Islet of Langerhans (tissue), 1 donor: ENCODE data around the gene PARP9.
"Not testable (repeated sequence)": the region's sequence is repeated elsewhere in the genome, so short reads cannot be mapped to it uniquely, and the experiment has no call there.

Source experiments
- FAIRE-seq: peaks from one replicate; lab custom pipeline; 2011; peaks lifted over from hg19 to GRCh38; lab: Jason Lieb, UNC

PARP9 gene

DNA sequence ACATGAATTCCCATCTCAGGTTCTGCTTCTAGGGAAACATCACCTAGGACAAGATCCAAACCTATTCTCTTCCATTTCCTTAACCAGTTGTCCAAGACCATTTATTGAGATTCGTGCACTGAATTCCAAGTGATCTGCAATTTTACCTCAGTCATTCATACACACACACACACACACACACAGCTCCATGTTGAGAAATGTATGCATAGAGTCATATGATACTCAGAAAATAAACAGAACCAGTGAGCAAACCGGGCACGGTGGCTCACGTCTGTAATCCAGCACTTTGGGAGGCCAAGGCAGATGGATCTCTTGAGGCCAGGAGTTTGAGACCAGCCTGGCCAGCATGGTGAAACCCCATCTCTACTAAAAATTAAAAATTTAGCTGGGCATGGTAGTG, 43.2 kb downstream of the PARP9 start:
- no peak for FAIRE-seq

DNA sequence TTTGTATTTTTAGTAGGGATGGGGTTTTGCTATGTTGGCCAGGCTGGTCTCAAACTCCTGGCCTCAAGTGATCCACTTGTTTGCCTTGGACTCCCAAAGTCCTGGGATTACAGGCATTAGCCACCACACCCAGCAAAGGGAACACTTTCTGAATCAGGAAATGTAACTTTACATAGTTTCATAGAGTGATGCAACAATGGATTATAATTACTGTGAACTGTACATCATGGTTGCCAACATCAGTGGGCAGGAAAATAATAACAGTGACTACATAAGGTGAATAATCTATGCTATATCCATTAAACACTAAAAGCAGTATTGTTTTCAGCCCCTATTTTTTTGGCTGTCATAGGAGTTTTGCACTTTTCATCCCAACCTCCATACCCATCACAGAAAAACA, 44.4 kb downstream of the PARP9 start:
- FAIRE-seq: no peak

DNA sequence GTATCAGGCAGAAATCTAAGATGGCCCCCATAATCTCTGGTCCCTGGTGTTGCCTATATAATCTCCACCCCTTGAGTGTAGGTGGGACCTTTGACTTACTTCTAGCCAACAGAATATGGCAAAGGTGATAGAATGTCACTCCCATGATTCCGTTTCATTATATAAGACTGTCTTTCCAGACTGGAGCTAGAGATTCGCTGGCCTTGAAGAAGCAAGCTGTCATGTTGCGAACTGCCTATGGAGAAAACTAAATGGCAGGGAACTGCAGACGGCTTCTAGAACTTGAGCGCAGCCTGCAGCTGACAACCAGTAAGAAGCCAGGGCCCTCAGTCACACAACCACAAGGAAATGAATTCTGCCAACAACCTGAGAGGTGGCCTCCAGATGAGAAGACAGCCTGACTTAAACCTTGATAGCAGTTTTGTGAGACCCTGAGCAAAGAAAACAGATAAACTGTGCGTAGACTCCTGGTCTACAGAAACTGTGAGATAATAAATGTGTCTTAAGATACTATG, 47.2 kb downstream of the PARP9 start:
- no peak for FAIRE-seq

DNA sequence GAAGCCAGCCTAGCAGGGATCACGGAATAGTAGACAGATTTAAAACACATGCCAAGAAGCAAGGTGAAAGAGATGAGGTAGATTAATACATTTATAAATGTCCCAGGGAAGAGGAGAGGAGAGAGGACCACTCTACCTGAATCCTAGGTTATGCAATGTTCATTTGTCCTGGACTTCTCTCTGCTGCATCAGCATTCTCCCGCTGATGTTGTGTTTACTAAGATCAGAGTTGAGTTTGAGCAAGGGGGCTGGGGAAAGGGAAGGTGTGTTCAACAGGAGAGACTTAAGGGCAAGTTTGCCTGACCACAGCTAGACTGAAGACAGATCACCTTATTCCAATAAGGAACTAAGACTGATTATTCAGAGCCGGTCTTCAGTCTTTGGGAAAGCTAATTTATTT, 48.2 kb downstream of the PARP9 start:
- no peak for FAIRE-seq

DNA sequence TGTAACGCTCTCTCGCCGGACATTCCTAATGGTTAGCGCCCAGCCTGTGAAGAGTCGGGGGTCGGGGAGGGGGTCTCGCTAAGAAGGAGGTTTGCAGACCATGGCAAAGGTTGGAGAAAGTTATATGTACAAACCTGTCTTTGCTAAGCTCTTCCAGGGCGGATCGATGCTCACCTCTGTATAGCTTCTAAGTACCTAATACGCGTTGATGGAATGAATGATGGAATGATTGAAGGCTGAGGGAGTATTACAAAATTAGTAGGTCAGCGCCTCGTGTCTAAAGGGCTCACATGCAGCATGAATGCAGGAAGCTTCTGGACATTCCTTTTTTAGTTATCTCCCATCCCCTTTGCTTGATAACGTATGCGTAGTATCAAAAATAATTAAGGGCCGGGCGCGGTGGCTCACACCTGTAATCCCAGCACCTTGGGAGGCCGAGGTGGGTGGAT, 49.1 kb downstream of the PARP9 start:
- no peak for FAIRE-seq

DNA sequence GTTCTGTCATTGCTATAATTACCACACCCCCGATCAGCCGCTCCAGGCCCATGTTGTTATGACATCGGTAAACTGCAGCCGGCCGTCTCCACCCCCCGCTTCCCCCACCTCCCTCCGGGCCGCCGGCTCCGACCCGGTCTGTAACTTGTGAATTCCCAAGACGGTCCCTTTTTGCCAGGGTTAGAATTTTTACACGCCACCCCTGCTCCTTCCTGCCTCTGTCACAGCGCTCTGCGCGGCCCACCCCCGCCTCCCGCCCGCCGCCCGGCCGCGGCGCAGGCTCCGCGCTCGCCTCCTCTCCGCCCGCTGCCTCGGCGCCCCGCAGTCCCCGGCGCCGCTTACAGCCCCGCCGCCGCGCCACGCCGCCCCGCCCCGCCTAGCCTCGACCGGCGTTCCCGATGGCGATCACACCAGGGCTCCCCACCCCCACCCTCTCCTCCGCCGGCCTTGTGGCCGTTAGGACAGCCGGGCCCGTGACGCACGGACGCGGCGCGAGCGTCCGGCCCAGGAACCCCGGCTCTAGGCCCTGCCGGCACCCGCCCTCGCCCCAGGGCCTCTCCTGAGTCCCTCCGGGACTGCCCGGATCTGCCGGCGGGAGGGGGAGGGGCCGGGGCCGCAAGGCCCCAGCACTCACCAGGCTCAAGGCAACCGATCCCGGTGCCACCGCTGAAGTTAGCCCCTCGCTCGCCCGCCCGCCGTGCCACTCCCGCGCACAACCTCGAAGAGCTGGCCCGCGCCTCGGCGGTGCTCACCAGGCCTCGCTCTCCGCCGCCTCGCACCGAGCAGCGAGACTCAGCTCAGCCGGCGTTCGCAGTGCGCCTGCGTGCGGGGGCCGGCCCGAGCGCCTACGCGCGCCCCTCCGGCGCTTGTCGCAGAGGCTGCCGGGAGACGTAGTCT, 49.7 kb downstream of the PARP9 start, which contains the start of gene KPNA1:
KPNA1 (minus strand) TSS at position 817 of the 897 bp plus-strand sequence. CDS start 18,374 bp downstream, outside the sequence.
- FAIRE-seq: no peak

DNA sequence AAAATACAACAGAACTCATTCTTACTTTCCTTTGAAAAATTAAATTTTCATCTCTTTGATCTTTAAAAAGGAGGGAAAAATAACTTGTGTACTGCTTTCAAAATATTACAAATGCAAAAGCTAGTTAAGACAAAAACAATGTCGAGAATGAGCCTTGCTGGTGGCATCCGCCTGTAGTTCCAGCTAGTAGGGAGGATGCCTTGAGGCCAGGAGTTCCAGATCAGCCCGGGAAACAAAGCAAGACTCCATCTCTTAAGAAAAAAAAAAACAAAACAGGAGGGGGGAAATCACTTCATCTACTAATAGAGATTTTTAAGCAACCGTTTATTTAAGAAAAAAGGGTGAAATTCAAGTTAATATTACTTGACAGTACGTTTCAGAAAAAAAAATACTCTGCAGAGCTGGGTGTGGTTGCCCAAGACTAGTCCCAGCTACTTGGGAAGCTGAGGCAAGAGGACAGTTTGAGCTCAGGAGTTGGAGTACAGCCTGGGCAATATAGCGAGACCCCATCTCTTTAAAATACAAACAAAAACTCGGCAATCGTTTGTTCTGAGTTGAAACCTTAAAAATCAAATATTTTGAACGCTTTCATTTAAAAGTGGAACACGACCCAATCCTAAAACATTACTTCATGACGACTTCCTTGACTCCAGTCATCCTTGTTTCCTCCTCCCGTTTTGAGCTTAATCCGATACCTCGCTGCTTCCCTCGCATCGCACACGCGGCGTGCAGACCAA, 50.5 kb downstream of the PARP9 start:
- no peak for FAIRE-seq

DNA sequence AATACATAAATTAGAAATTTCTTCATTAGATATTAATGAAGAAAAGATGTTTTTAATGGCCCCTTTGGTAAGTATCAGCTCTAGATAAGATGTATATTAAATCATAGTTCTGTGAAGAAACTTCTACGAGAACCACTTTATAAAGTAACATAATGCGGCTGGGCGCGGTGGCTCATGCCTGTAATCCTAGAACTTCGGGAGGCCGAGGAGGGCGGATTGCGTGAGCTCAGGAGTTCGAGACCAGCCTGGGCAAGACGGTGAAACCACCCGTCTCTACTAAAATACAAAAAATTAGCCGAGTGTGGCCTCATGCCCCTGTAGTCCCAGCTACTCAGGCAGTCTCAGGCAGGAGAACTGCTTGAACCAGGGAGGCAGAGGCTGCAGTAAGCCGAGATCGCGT, 51.8 kb downstream of the PARP9 start:
- no peak for FAIRE-seq

DNA sequence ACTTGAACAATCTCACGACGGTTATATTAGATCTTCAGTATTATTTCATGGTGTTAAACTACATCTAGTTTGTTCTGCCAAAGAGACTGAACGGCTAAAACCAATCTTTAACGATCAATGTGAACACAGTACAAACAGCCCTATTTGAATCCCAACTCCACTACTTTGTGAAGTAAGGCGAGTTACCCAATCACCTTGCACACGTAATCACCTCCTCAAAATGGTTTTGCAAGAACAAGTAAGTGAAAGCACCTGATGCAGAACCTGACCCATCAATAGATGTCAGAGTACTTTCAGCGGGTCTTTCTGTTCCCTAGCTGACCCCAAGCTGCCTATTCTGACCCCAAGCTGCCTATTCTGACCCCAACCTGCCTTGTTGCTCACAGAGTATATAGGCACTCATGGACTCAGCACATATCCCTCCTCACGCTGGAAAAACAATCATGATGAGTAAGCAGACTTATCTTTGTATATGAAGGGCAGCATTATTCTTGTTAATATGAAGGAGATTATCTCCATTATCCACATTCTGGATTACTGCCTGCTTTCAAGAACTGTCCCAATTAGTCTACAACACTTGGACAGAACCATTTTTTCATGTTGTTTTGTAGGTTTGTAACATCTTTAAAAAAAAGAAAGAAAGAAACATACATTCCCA, 53.1 kb downstream of the PARP9 start:
- no peak for FAIRE-seq

DNA sequence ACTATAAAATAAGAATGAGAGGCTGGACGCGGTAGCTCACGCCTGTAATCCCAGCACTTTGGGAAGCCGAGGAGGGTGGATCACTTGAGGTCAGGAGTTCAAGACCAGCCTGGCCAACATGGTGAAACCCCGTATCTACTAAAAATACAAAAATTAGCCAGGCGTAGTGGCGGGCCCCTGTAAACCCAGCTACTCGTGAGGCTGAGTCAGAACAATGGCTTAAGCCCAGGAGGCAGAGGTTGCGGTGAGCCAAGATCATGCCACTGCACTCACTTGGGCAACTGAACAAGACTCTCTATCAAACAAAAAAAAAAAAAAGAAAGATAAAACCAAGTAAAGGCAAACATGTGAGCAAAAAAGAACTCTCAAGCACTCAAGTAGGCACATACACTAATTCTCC, 55.2 kb downstream of the PARP9 start:
- FAIRE-seq: not testable (repeated sequence)

DNA sequence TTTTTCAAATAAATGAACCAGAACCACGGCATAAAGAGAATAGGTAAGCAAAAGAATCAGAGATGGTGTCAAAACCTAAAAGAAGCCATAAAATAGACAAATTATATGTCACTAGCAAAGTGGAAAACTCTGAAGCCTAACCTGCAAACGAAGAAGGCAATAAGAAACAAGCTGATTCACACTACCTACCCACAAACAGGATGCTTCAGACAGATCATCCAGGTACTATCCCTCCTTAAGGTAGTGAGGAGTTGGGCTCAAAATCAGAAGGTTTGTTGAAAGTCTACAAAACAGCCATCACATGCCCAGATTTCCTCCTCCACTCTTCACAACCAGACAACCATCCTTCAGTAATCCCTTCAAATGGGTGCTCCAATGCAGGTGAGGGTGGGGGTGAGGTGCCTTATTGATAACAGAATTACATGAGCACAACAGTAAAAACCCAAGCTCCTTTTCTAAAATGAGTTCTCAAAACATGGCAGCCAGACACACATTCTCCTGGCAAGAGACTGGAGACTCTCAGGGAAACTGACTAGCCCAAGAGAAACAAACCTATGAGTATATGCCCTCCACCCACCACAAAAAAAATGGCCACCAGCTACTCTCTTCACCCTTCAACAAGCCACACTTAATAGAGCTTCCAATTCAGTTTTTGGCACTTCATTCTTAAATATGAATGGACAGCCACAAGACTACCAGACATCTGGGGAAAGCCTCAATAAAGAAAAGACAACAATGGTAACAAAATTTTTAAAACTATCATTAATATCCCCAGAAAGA, 55.8 kb downstream of the PARP9 start:
- FAIRE-seq: no peak

DNA sequence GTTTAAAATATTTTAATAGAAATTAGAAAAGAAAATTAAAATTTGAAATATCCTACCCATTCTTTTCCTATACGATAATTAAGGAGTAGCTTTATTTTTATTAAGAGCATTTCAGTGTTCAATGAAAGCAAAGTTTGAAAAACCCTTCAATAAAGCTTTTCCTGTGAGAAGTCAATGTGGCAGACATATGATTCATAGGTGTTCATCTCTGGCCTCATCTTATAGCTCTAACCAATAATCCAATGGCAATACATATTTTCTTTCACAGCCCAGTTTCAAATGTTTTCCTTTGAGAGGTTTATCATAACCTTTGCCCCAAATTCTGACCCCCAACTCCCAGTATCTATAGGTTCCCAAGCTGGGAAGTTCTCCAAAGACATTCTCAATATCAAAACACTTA, 57.6 kb downstream of the PARP9 start:
- FAIRE-seq: no peak

DNA sequence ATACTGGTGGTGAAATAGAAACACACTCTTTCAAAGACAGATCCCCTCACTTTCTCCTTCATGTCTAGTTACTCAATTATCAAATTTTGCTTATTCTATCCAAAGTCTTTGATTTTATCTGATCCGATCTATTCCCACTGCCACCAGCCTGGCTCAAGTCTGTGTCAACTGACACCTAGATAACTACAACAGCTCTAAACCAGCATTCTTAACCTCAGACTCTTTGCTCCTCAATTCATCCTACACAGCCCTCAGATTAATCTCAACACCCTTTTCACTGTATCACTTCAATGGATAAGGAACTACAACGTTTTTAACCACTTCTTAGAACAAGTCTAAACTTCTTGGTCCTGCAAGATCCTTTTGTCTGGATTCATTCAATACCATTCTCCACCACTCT, 58.4 kb downstream of the PARP9 start:
- FAIRE-seq: no peak

DNA sequence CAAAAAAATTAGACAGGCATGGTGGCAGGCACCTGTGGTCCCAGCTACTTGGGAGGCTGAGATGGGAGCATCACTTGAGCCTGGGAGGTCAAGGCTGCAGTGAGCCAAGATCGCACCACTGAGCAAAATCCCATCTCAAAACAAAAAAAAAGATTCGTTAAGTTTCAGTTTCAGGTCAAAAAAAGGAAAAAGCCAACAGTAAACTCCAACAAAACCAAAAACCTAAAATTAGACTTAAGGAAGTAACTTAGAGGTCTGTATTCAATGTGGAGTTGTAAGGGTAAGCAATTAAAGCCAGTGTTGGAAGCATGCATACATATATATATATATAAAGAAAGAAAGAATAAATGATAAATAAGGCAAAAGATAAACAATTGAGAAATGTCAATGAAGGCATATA, 61.2 kb downstream of the PARP9 start:
- no peak for FAIRE-seq

DNA sequence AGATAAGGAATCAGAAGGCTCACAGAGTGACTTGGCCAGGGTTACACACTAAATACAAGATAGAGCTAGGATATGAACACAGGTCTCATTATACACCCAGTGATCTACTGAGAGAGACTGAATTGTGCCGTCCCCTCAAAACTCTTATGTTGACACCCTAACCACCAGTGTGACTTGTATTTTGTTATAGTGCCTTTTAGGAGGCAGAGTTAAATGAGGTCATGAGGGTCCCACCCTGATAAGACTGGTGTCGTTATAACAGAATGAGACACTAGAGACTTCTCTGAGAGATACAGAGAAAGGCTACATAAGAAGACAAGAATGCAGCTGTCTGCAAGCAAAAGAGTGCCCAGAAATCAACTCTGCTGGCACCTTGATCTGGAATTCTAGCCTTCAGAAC, 62.0 kb downstream of the PARP9 start:
- FAIRE-seq: no peak

DNA sequence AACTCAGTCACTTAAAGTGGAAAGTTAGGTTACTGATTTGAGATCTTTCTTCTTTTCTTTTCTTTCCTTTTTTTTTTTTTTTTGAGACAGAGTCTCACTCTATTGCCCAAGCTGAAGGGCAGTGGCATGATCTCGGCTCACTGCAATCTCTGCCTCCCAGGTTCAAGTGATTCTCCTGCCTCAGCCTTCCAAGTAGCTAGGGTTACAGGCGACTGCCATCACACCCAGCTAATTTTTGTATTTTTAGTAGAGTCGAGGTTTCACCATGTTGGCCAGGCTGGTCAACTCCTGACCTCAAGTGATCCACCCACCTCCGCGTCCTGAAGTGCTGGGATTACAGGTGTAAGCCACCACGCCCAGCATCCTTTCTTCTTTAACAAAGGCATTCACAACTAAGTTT, 63.1 kb downstream of the PARP9 start:
- FAIRE-seq: not testable (repeated sequence)

DNA sequence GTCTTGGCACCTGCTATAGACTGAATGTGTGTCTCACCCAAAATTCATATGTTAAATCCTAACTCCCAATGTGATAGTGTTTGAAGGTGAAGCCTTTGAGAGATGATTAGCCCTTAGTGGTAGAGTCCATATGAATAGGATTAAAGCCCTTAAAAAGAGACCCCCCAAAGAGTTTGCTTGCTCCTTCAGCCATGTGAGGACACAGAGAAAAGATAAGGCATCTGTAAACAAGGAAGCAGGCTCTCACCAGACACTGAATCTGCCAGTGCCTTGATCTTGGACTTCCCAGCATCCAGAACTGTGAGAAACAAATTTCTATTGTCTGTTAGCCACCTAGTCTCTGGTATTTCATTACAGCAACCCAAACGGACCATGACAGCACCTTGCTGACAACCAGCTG, 65.9 kb downstream of the PARP9 start:
- no peak for FAIRE-seq

DNA sequence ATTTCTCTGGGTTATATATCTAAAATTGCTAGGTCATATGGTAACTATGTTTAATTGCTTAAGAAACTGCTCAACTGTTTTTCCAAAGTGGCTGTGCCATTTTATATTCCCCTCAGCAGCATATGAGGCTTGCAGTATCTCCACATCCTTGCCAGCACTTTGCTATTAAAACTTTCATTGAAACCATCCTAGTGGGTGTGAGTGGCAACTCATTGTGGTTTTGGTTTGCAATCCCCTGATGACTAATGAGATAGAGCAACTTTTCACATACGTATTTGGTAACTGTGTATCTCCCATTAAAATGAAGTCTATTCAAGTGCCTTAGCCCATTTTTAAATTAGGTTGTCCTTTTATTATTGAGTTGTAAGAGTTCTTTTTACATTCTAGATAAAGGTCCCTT, 66.7 kb downstream of the PARP9 start:
- FAIRE-seq: peak; percentile 92

DNA sequence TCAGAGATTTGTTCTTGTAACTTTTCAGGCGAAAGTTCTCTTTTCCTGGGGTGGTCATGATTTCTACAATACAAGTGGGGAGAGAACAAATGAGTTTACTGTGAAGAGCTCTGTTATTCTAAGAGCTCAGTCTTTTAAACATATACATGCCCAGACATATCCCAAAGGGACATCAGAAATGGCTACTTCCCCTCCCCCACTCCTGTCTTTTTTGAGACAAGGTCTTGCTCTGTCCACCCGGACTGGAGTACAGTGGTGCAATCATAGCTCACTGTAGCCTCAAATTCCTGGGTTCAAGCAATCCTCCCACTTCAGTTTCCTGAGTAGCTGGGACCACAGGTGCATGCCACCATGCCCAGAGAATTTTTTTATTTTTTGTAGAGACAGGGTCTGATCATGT, 67.6 kb downstream of the PARP9 start:
- FAIRE-seq: no peak

DNA sequence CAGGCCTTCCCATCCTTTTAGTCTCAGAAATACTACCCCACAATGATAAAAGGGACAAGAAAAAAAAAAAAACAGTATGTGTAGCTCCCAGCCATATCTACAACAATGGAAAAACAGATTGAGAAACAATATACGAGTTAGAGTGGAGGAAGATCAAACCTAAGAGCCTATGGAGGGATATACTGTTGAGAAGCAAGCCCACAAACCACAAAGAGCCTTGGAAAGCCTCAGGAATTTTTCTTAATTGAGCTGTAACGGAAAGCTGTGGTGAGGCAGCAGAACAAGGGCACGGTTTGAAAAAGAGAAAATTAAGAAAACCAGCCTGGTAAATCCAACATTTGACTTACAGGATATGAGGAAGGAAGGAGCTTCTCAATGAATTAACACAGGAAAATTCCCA, 70.8 kb downstream of the PARP9 start:
- FAIRE-seq: no peak

DNA sequence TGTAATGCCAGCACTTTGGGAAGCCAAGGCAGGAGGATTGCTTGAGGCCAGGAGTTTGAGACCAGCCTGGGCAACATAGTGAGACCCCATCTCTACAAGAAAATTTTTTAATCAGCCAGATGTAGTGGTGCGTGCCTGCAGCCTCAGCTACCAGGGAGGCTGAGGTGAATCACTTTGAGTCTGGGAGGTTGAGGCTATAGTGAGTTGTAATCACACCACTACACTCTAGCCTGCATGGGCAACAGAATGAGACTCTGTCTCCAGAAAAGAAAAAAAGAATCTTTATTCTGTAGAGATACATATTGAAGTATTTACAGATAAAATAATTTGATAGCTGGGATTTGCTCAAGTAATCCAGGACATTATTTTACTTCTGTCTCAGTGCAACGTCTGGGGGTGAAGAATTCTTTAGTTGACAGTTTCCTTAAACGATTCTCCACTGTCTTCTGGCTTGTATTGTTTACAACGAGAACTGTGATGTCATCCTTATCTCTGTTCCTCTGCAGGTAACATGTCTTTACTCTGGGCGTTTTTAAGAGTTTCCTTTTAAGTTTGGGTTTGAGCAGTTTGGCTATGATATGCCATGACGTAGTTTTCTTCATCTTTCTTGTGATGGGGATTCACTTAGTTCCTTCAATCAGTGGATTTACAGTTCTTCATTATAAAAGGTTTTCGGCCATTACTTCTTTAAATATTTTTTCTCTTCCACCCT, 75.7 kb downstream of the PARP9 start:
- FAIRE-seq: no peak
